Esophagus muscularis mucosa (tissue), 4 donors: ENCODE results near the gene MEOX2. TPM values are rescaled to one million over a fixed set of nuclear protein-coding genes. Genes with fewer than 3 reads are reported as not detected.

ENCODE experiments used
- DNase-seq: peaks from one replicate; pipeline ENCODE4 v3.0.0-alpha.2; 2017; ENCODE audit errors: extremely low spot score
- H3K27ac ChIP-seq, 4 donors: fragments of 200-600 bp; sonication (generic); replicated peaks in 1 of 4; 1 replicate in 3 of 4; 2 replicates in 1 of 4; pipeline ENCODE4 v1.5.1; 2016 to 2019; ENCODE audit warnings: mild to moderate bottlenecking in 1 of 4
- H3K27me3 ChIP-seq, 4 donors: fragments of 200-600 bp; sonication (generic); one replicate each; pipeline versions ENCODE4 v1.5.1 to v1.6.0; 2016 to 2019
- H3K36me3 ChIP-seq, 4 donors: fragments of 200-600 bp; sonication (generic); one replicate each; pipeline ENCODE4 v1.5.1; 2016 to 2019
- H3K4me1 ChIP-seq, 4 donors: fragments of 200-600 bp; sonication (generic); one replicate each; pipeline ENCODE4 v1.5.1; 2016 to 2019
- H3K4me3 ChIP-seq, 4 donors: fragments of 200-600 bp; sonication (generic); 1 replicate in 2 of 4; 2 replicates in 2 of 4; pipeline ENCODE4 v1.5.1; 2016 to 2019; ENCODE audit warnings: mild to moderate bottlenecking in 4 of 4, moderate library complexity in 1 of 4
- H3K9me3 ChIP-seq, 4 donors: fragments of 200-600 bp; sonication (generic); 1 replicate in 3 of 4; 2 replicates in 1 of 4; pipeline ENCODE4 v1.5.1; 2016 to 2019
- EP300 ChIP-seq: sonication (generic); formaldehyde crosslinking; IDR thresholded peaks from one replicate; pipeline ENCODE4 v1.6.1; 2017; ENCODE audit warnings: antibody characterized with exemption
- POLR2A ChIP-seq: fragments of 450-650 bp; IDR thresholded peaks from one replicate; pipeline ENCODE4 v1.6.1; 2017; ENCODE audit warnings: antibody characterized with exemption, moderate library complexity, mild to moderate bottlenecking, low read depth
- POLR2AphosphoS5 ChIP-seq, 2 donors: sonication (generic); formaldehyde crosslinking; IDR thresholded peaks; one replicate each; pipeline ENCODE4 v1.6.1; 2017; ENCODE audit warnings: antibody characterized with exemption in 2 of 2
- WGBS: methylation state at CpG from one replicate; pipeline ENCODE4 v1.1.5; 2018; 5-methylcytosine and 5-hydroxymethylcytosine counted together
- intact Hi-C: fragments of 100-400 bp; cut with DNase I; formaldehyde crosslinking; loops from one replicate; pipeline ENCODE4 v1.15.1; 2023
- total RNA-seq, 4 donors: library from RNA; depleted of rRNA; stranded (reverse); fragments of >200 nt; gene quantifications; one replicate each; pipeline versions ENCODE4 v1.1.0 to v1.2.1, GENCODE V29; 2016
- TF ChIP-seq, protein P1 (sequence below), 3 experiments: fragments of 200-600 bp in 2 of 3; fragments of 450-650 bp in 1 of 3; sonication (generic) in 2 of 3; IDR thresholded peaks; one replicate each; pipeline ENCODE4 v1.5.1; 2017 to 2019; ENCODE audit warnings: antibody characterized with exemption in 3 of 3, mild to moderate bottlenecking in 2 of 3, moderate library complexity in 1 of 3

The MEOX2 gene
- total RNA-seq, 4 donors from 2014 or later, result 3.6 to 32.3 (median 13.0) TPM

DNA sequence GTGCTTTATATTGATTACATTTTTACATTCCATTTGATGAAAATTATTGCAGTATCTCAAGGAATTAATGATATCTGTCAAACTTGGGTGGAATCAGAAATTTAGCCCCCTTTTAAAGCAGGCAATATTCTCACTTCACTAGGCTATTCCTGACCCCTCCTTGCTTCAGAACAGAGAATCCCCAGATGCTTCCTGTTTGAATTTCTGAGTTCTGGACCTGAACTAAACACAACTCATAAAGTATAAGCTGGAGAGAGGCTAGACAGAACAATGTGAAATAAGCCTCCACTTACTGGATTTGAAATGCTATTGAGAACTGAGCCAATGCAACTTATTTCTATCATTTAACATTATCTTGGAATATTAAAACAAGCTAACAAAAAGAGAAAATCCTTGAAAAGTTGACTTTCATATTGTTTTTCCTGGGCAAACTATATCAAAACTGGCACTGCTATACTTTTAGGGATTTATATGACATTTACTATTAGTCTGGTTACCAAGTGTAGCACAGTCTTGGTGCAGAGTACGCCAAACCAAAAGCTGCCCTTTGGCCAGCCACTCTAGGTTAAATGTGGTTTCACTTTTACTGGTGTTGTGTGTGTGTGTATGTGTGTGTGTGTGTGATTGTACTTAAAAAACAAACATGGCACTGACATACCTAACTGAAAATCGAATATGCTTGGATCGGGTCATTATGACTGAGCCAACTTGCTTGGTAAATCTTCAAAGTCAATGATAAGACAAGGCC is 105.7 kb downstream of the MEOX2 start:
- no peak overlapping the region for H3K4me3 ChIP-seq

DNA sequence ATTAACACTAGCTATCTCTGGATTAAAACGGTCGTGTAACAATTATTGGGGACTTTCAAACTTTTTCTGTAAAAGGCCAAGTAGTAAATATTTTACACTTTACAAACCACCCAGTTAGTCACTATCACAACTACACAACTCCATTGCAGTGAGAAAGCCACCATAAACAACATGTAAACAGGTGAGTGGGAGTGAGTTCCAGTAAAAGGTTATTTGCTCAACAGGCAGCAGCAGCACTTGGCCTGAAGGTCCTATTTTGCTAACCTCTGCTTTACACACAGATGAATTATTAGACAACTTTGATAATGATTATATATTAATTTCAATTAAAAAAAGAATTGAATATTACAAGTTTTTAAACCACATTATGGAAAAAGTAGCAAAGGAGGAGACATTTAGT is 108.9 kb downstream of the MEOX2 start:
- peaks cover 0 to 10% (median 0%) of the 10 kb centered on the region in 4 donors for H3K4me1 ChIP-seq
- TF ChIP-seq EP300, result no peak
- TF ChIP-seq POLR2AphosphoS5 (IDR thresholded peaks at IDR 0.05), result no peak
- TF ChIP-seq, protein P1, sequence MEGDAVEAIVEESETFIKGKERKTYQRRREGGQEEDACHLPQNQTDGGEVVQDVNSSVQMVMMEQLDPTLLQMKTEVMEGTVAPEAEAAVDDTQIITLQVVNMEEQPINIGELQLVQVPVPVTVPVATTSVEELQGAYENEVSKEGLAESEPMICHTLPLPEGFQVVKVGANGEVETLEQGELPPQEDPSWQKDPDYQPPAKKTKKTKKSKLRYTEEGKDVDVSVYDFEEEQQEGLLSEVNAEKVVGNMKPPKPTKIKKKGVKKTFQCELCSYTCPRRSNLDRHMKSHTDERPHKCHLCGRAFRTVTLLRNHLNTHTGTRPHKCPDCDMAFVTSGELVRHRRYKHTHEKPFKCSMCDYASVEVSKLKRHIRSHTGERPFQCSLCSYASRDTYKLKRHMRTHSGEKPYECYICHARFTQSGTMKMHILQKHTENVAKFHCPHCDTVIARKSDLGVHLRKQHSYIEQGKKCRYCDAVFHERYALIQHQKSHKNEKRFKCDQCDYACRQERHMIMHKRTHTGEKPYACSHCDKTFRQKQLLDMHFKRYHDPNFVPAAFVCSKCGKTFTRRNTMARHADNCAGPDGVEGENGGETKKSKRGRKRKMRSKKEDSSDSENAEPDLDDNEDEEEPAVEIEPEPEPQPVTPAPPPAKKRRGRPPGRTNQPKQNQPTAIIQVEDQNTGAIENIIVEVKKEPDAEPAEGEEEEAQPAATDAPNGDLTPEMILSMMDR (IDR thresholded peaks at IDR 0.05), result no peak
- no peak for TF ChIP-seq POLR2A
- intact Hi-C loops, result no loop called here
- H3K4me3 ChIP-seq, result no peak overlapping the region
- no peak for DNase-seq
- no peak overlapping the region for H3K27ac ChIP-seq
- no peaks in the 10 kb centered on the region for H3K9me3 ChIP-seq
- H3K27me3 ChIP-seq, result no peaks in the 10 kb centered on the region
- 98% methylated on average over 2 of the region's 2 CpGs for WGBS
- no peaks in the 10 kb centered on the region for H3K36me3 ChIP-seq

More for the DNA sequence above, 105.7 kb downstream of the MEOX2 start:
- Histone ChIP-seq H3K27ac (no peak overlapping the region), H3K36me3 (no peaks in the 10 kb centered on the region), H3K4me1 (peaks cover 0 to 11% (median under 1%) of the 10 kb centered on the region in 4 donors), H3K9me3 (peaks cover 0 to 9% (median 2%) of the 10 kb centered on the region in 4 donors), H3K27me3 (no peaks in the 10 kb centered on the region)
- DNase-seq, result no peak
- TF ChIP-seq, protein P1 (IDR thresholded peaks at IDR 0.05), result no peak
- TF ChIP-seq EP300 (no peak), POLR2A (no peak), POLR2AphosphoS5 (IDR thresholded peaks at IDR 0.05) (no peak)
- intact Hi-C loops, result no loop called here
- WGBS, result 89% methylated on average over 3 of the region's 3 CpGs

DNA sequence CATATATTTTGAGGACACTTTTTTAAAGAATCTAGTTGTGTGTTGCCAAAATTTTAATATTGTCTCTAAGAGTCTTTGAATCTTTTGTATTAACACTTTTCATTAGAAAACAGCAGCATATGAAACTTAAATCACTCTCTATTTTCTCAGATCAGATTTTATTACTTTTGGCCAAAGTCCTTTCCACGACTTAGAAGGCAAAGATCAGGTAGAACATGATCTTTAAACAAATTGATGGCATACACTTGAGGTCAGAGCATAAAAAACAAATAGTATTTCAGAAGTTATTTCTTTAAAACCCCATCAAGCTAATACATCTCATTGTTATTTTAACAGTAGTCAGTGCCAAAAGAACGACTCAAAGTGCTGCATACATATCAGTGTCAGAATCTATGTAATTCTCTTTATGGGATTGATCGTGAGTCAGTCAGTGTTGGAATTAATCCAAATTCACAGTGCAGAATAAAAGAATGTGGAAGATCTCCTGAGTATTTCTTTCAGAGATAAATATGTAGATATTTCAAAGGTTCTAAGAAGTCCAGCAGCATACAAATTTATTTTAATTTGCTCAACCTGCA is 115.1 kb downstream of the MEOX2 start:
- peaks cover 0 to 12% (median 8%) of the 10 kb centered on the region in 4 donors for H3K4me1 ChIP-seq
- no peak overlapping the region for H3K27ac ChIP-seq
- H3K27me3 ChIP-seq, result no peaks in the 10 kb centered on the region
- intact Hi-C loops, result no loop called here
- WGBS, result 27% methylated on average over 3 of the region's 3 CpGs
- no peak overlapping the region for H3K4me3 ChIP-seq
- DNase-seq, result no peak
- no peaks in the 10 kb centered on the region for H3K36me3 ChIP-seq
- TF ChIP-seq POLR2AphosphoS5 (IDR thresholded peaks at IDR 0.05) (no peak), POLR2A (no peak), EP300 (no peak)
- TF ChIP-seq, protein P1 (IDR thresholded peaks at IDR 0.05), result no peak
- no peaks in the 10 kb centered on the region for H3K9me3 ChIP-seq

DNA sequence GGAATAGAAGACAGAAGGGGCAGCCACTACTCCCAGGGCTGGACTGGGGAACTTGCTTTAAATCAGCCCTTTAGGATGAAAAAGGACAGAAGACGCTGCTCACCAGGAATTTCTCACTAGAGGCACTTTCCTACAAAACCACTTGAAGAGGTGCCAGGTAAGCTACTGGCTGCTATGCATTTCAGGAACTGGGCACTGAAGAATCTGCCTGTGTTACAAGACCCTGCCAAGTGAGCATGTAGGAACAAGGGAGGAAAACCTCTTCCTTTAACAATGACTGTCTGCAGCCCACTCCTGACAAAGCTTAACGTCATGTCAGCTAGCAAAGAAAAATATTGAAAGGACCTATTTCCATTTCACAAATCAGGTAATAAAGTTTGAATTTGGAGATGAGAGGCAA is 118.8 kb downstream of the MEOX2 start:
- WGBS, result 45% methylated on average over 2 of the region's 2 CpGs
- no peaks in the 10 kb centered on the region for H3K27me3 ChIP-seq
- no peaks in the 10 kb centered on the region for H3K36me3 ChIP-seq
- intact Hi-C loops, result no loop called here
- DNase-seq, result no peak
- H3K27ac ChIP-seq, result no peak overlapping the region
- no peak overlapping the region for H3K4me3 ChIP-seq
- H3K9me3 ChIP-seq, result peaks cover 0 to 3% (median 0%) of the 10 kb centered on the region in 4 donors
- TF ChIP-seq POLR2AphosphoS5 (IDR thresholded peaks at IDR 0.05), result no peak
- no peak for TF ChIP-seq POLR2A
- no peak for TF ChIP-seq EP300
- TF ChIP-seq, protein P1 (IDR thresholded peaks at IDR 0.05), result no peak
- peaks cover 0 to 12% (median 8%) of the 10 kb centered on the region in 4 donors for H3K4me1 ChIP-seq
